Measurements from ENCODE around the gene KLHL7.

GRCh38 chr7:23109470-23109869 is 3.9 kb downstream of the KLHL7 start:
- TF ChIP-seq, protein P1, sequence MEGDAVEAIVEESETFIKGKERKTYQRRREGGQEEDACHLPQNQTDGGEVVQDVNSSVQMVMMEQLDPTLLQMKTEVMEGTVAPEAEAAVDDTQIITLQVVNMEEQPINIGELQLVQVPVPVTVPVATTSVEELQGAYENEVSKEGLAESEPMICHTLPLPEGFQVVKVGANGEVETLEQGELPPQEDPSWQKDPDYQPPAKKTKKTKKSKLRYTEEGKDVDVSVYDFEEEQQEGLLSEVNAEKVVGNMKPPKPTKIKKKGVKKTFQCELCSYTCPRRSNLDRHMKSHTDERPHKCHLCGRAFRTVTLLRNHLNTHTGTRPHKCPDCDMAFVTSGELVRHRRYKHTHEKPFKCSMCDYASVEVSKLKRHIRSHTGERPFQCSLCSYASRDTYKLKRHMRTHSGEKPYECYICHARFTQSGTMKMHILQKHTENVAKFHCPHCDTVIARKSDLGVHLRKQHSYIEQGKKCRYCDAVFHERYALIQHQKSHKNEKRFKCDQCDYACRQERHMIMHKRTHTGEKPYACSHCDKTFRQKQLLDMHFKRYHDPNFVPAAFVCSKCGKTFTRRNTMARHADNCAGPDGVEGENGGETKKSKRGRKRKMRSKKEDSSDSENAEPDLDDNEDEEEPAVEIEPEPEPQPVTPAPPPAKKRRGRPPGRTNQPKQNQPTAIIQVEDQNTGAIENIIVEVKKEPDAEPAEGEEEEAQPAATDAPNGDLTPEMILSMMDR (conservative IDR thresholded peaks at IDR 0.05 in 1 of 2, IDR thresholded peaks at IDR 0.05 in 1 of 2; ENCODE audit: extremely low read depth in 1 of 2, insufficient read depth in 1 of 2, low read depth in 1 of 2, low read length in 2 of 2) = no peak
- TF ChIP-seq EZH2 (IDR thresholded peaks at IDR 0.05; ENCODE audit: borderline replicate concordance, low read length) = no peak
